GM21529 (cell line): ENCODE data around the gene NBPF1.
"Not testable (repeated sequence)": the region's sequence is repeated elsewhere in the genome, so short reads cannot be mapped to it uniquely, and the experiment has no call there.

ENCODE experiments used
- ATAC-seq: cut with Tn5 transposase; IDR thresholded peaks from one replicate; pipeline ENCODE4 v1.9.1; 2021; ENCODE audit not compliant: unreplicated experiment

Gene NBPF1

DNA sequence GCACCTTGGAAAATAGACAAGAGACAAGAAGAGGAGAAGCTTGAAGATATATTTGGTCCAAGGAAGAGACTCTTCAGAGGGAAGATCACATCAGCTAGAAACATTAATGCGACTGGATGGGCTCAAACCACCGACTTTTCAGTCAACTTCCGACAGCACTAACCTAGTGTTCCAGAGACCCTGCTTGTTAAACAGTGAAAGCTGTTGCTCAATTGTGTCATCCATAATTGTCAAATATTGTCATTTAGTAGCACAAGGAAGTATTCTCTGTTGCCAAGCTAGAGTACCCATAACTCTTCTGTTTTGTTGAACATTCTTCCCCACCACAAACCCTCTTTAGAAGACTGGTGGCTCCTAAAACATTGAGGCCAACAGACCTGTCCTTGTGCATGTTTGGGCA, 56.3 kb downstream of the NBPF1 start:
- not testable (repeated sequence) for ATAC-seq

DNA sequence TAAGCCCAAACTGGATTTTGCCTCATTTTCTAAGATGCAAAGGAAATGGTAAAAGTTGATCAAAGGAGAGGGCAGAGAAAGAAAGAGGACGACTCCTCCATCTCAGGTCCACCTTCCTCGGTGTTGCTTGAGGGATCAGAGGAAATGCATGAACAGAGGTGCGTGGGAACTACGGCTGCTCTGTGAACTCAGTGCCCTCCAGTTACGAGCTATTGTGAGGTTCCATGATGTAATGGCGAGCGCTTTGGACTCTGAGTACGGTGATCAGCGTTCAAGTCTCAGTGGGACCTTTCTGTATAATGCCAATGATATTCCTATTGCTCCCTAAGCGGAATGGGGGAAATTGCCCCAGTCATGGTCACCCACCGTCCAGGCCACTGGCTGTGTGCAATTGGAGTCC, 60.1 kb downstream of the NBPF1 start:
- not testable (repeated sequence) for ATAC-seq

- ATAC-seq = not testable (repeated sequence)
These were observed 63.0 kb downstream of the NBPF1 start for GRCh38 chr1:16550212-16550918.

DNA sequence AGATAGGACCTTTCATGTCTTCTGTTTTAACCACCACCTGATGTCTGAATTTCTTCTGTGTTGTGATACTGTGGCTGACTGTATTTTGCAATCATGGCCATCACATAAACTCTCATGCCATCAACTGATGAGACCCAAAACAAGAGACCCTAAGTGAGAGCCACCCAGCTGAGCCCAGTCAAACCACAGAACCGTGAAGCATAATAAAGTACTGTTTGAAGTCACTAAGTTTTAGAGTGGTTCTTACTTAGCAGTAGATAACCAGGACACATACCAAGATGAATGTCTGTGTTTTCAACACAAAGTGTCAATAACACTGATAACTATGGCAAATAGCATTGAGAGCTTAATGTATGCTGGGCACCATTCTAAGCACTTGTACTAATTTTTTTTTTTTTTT, 63.8 kb downstream of the NBPF1 start:
- ATAC-seq = not testable (repeated sequence)

DNA sequence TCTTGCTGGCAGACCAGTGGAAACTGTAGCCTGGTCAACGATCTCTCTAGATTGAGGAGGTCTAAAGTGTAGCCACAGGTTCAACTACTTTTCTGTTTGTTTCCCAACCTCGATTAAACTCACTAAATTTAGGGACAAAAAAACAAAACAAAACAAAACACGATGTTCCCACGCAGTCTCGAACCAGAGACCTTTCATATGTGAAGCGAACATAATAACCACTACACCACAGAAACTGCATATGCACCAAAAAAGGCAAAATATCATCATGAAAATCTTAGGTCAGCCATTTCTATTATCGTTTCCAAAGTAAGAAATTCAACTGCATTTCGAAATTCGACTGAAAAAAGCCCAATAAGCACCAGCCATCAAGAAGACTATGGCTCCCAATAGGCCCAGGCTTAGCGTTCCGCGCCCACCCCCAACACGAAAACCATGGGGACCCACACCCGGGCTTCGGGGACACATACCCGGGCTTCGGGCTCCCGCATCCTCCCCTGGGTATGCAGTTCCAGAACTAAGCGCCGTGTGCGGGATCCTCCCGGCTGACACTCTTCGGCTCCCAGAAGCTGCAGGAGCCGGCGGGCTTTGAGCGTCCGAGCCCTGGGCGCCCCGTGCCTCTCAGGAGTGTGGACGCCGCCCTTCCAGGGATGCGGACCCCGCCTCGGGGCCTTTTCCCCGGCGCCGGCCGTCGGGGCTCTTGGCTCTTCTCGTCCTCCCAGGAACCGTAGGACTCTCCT, 65.7 kb downstream of the NBPF1 start:
- not testable (repeated sequence) for ATAC-seq

DNA sequence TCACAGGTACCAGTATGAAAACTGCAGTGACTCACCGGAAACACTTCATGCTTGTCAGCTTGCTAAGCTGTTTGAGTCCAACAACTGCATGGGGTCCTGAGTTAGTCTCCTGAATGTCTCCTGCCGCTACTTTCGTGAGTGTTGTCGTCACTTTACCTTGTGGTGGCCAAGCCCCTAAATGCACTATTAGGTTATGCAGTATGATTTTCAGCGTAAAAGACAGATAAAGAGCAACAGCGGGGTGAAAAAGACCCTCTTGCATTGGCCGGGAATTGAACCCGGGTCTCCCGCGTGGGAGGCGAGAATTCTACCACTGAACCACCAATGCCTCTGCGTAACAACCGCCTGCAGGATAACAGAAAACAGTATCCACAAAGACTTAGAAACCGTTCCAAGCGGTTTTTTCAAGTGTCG, 67.7 kb downstream of the NBPF1 start:
- ATAC-seq = not testable (repeated sequence)

DNA sequence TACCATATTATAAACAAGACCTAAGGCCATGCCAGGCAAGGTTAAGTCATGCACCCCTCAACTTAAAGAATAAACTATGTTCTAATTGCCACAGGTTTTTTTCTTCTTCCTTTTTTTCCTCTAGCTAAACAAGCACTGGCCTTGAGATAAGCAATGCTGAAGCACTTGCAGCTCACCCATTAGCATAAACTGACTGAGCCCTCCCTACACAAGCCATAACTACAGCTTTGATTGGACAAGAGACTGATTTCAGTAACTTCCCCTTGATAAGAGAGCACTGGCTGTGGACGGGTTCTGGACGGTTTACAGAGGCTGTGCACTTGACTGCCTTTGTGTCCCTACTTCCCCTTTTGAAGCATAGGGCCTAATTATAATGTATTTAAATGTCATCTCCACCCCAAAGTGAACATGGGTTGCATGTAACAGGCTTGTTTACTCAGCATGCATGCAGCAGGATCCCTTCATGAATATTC, 72.9 kb downstream of the NBPF1 start:
- not testable (repeated sequence) for ATAC-seq

DNA sequence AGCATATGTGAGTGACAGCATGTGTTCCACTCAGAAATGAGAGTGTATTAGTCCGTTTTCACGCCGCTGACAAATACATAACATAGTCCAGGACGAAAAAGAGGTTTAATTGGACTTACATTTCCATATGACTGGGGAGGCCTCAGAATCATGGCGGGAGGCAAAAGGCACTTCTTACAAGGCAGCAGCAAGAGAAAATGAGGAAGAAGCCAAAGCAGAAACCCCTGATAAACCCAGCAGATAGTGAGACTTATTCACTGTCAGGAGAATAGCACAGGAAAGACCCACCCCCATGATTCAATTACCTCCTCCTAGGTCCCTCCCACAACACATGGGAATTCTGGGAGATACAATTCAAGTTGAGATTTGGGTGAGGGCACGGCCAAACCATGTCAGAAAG, 75.8 kb downstream of the NBPF1 start:
- not testable (repeated sequence) for ATAC-seq

- ATAC-seq = not testable (repeated sequence)
These were observed 76.6 kb downstream of the NBPF1 start for GRCh38 chr1:16536796-16537195.

DNA sequence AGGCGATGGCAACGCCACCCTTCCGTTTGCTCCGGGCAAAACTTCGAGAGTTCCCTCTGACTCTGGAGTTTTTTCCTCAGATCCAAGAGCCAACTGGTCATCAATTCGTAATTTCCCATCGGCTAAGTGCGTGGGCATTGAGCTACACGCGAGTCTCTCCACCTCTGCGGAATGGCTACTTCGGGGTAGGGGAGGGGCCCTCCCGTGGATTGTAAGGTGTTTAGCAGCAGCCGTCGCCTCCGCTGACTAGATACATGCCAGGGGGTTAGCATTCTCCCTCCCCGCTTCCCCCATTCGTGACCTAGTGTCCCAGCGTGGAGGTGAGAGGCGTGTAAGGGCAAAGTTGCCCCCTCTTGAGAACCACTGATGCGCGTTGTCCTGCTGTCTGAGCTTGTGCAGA, 77.5 kb downstream of the NBPF1 start:
- ATAC-seq = not testable (repeated sequence)

DNA sequence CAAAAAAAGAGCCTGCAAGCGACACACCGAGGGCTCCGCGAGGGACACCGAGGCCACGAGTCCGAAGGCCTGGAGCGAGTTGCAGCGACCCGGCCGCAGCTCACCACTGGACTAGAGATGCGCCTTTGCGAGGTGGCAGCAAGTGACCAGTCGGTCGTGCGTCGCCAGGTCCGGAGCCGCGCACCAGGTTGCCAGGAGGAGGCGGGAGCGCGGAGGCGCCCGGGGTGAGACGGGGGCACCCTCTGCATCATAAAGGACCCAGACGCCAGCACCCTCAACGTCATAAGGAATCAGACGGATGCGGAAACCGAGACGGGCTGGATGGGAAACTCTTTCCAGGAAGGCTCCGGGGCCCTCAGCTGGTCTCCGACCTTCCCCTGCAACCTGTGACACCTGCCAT, 77.9 kb downstream of the NBPF1 start:
- ATAC-seq = not testable (repeated sequence)

- not testable (repeated sequence) for ATAC-seq
These were observed 78.4 kb downstream of the NBPF1 start for GRCh38 chr1:16534829-16535456.

DNA sequence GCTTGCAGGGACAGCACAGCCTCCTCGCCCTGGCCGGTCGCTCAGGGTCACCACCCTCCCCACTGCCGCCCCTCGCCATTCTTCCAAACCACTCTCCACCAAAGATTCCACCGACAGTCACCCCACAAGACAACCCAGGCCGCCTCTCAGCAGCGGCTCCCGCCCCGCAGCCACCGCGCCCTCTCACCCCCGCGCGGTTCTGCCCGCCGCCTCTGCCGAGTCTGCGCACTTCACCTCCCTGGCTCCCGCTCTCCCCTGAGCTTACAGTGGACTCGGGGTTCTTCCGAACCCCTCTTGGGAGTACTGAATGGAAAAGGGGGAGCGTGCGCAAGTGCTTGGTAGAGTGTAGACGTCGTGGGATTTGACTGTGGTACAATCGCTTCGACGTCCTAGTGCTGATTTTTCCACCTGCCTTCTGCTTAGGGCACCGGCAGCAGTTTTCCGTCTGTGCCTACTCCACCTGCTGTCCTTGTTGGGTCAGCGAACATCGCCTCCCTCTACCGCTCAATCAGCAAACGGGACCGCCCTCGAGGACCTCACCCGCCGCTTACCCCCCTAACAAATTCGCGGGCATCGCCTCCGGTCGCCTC, 79.0 kb downstream of the NBPF1 start:
- ATAC-seq = not testable (repeated sequence)

DNA sequence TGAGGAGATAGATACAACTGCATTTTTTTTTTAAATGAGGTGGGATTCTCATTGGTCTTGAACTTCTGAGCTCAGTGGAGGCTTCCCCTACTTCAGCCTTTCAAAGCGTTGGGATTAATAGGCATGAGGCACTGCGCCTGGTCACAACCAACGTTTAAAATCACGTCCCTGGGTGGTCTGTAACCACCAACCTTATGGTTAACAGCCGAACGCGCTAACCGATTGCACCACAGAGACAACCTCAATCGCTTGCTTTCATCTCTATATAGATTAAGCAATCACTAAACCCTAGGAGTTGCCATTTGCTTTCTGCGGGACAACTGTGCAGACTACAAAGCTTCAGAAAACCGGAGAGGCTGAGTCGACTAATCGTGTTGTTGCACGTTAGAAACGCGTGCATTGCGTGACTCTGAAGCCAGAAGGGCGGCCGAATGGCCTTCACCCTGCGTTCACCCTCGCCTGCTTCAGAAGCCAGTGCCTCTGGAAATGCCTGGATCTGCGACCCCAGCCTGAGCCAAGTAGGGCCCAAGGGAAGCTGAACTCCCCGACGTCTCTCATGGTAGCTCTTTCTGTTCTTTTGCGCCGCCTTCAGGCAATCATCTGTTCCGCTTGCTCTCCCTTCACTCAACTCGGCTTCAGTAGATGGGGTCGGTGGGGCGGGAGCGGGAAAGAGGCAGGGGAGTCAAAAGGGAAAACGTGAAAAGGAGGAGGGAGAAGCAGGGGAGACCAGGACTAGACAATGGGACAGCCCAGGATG, 81.0 kb downstream of the NBPF1 start:
- ATAC-seq = not testable (repeated sequence)

DNA sequence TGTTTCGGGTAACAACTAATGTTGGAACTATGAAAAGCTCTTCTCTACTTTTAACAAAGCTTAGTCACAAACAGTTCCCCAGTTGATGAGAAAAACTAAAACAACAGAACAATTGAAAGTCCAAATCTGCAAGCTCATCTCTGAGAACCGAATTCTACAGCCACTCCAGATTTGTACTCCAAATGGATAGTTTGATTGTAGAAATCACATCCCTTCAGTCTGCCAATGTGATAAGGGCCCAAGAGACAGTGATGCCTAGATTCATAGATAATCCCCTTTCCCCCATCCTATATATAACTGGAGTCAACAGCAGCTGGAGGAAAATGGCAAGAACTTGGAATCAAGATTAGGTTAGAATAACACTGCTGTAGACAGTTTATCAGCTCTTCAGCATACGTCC, 85.0 kb downstream of the NBPF1 start:
- ATAC-seq = not testable (repeated sequence)

DNA sequence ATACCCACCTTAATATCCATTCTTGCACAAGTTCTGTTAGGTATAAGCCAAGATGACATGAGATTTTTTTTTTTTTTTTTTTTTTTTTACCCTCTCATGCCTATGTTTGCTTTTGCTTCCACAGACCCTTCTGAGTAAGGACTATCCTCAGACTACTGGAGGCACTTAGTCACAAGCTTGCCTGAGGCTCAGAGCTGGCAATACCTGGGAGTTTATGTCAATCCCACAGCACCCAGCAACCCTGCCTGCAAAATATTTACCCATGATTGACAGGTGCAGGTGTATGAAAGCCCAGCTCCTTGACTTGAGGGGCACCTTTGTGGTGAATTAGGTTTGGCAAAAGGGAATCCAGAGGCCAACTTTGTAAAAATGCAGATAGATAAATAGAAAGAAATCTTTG, 87.6 kb downstream of the NBPF1 start:
- not testable (repeated sequence) for ATAC-seq

- ATAC-seq = not testable (repeated sequence)
These were observed 91.7 kb downstream of the NBPF1 start for GRCh38 chr1:16521679-16522078.

GRCh38 chr1:16521288-16521583, 92.1 kb downstream of the NBPF1 start:
- no peak for ATAC-seq

- not testable (repeated sequence) for ATAC-seq
These were observed 92.7 kb downstream of the NBPF1 start for GRCh38 chr1:16520435-16521287.
